ENCODE measurements around the gene TMEM209.
"Not testable (repeated sequence)": the region's sequence is repeated elsewhere in the genome, so short reads cannot be mapped to it uniquely, and the experiment has no call there.

TMEM209 gene

GRCh38 chr7:130231792-130232191 is 26.6 kb upstream of the TMEM209 start:
- no peak for DNase-seq (ENCODE audit: low read depth)
- no peaks in the 10 kb centered on the region for H3K36me3 ChIP-seq (ENCODE audit: control insufficient read depth, insufficient read depth, low read length, severe bottlenecking)
- no peaks in the 10 kb centered on the region for H3K27me3 ChIP-seq (replicated peaks; ENCODE audit: control insufficient read depth, insufficient read depth, low read length)
- H3K4me1 ChIP-seq (ENCODE audit: control insufficient read depth, insufficient read depth, low read length), result no peaks in the 10 kb centered on the region
- H3K4me3 ChIP-seq (ENCODE audit: low read length), result no peak overlapping the region
- no peaks in the 10 kb centered on the region for H3K9me3 ChIP-seq (ENCODE audit: control insufficient read depth, low read length)
- no peak overlapping the region for H3K9ac ChIP-seq (ENCODE audit: low read length)

GRCh38 chr7:130229981-130230380 is 24.8 kb upstream of the TMEM209 start:
- H3K27me3 ChIP-seq (replicated peaks; ENCODE audit: control insufficient read depth, insufficient read depth, low read length); H3K9ac ChIP-seq (ENCODE audit: low read length); H3K4me1 ChIP-seq (ENCODE audit: control insufficient read depth, insufficient read depth, low read length); H3K36me3 ChIP-seq (ENCODE audit: control insufficient read depth, insufficient read depth, low read length, severe bottlenecking); H3K9me3 ChIP-seq (ENCODE audit: control insufficient read depth, low read length); DNase-seq (ENCODE audit: low read depth); H3K4me3 ChIP-seq (ENCODE audit: low read length): not testable (repeated sequence)

GRCh38 chr7:130228840-130229502 is 23.8 kb upstream of the TMEM209 start:
- Histone ChIP-seq H3K36me3 (ENCODE audit: control insufficient read depth, insufficient read depth, low read length, severe bottlenecking) (no peaks in the 10 kb centered on the region), H3K9me3 (ENCODE audit: control insufficient read depth, low read length) (no peaks in the 10 kb centered on the region)
- no peak for DNase-seq (ENCODE audit: low read depth)

GRCh38 chr7:130227883-130228575 is 22.8 kb upstream of the TMEM209 start:
- Histone ChIP-seq H3K4me1 (ENCODE audit: control insufficient read depth, insufficient read depth, low read length) (no peaks in the 10 kb centered on the region), H3K36me3 (ENCODE audit: control insufficient read depth, insufficient read depth, low read length, severe bottlenecking) (no peaks in the 10 kb centered on the region), H3K9me3 (ENCODE audit: control insufficient read depth, low read length) (no peaks in the 10 kb centered on the region), H3K4me3 (ENCODE audit: low read length) (no peak overlapping the region), H3K27me3 (replicated peaks; ENCODE audit: control insufficient read depth, insufficient read depth, low read length) (no peaks in the 10 kb centered on the region), H3K9ac (ENCODE audit: low read length) (no peak overlapping the region)
- no peak for DNase-seq (ENCODE audit: low read depth)

More at GRCh38 chr7:130228840-130229502, 23.8 kb upstream of the TMEM209 start:
- H3K27me3 ChIP-seq (replicated peaks; ENCODE audit: control insufficient read depth, insufficient read depth, low read length), result no peaks in the 10 kb centered on the region
- H3K4me3 ChIP-seq (ENCODE audit: low read length), result no peak overlapping the region
- no peaks in the 10 kb centered on the region for H3K4me1 ChIP-seq (ENCODE audit: control insufficient read depth, insufficient read depth, low read length)
- no peak overlapping the region for H3K9ac ChIP-seq (ENCODE audit: low read length)

- H3K4me3 ChIP-seq (ENCODE audit: low read length), result no peak overlapping the region
- no peak for DNase-seq (ENCODE audit: low read depth)
- H3K4me1 ChIP-seq (ENCODE audit: control insufficient read depth, insufficient read depth, low read length), result no peaks in the 10 kb centered on the region
- no peaks in the 10 kb centered on the region for H3K36me3 ChIP-seq (ENCODE audit: control insufficient read depth, insufficient read depth, low read length, severe bottlenecking)
- no peaks in the 10 kb centered on the region for H3K9me3 ChIP-seq (ENCODE audit: control insufficient read depth, low read length)
- no peak overlapping the region for H3K9ac ChIP-seq (ENCODE audit: low read length)
- no peaks in the 10 kb centered on the region for H3K27me3 ChIP-seq (replicated peaks; ENCODE audit: control insufficient read depth, insufficient read depth, low read length)
Observed at GRCh38 chr7:130226333-130226732, 21.1 kb upstream of the TMEM209 start.

- H3K36me3 ChIP-seq (ENCODE audit: control insufficient read depth, insufficient read depth, low read length, severe bottlenecking); H3K4me1 ChIP-seq (ENCODE audit: control insufficient read depth, insufficient read depth, low read length); H3K9me3 ChIP-seq (ENCODE audit: control insufficient read depth, low read length); H3K27me3 ChIP-seq (replicated peaks; ENCODE audit: control insufficient read depth, insufficient read depth, low read length); DNase-seq (ENCODE audit: low read depth); H3K4me3 ChIP-seq (ENCODE audit: low read length); H3K9ac ChIP-seq (ENCODE audit: low read length): not testable (repeated sequence)
Observed at GRCh38 chr7:130224923-130225322, 19.7 kb upstream of the TMEM209 start.

GRCh38 chr7:130224210-130224609 is 19.0 kb upstream of the TMEM209 start:
- Histone ChIP-seq H3K4me3 (ENCODE audit: low read length) (no peak overlapping the region), H3K4me1 (ENCODE audit: control insufficient read depth, insufficient read depth, low read length) (no peaks in the 10 kb centered on the region), H3K36me3 (ENCODE audit: control insufficient read depth, insufficient read depth, low read length, severe bottlenecking) (no peaks in the 10 kb centered on the region), H3K9ac (ENCODE audit: low read length) (no peak overlapping the region), H3K27me3 (replicated peaks; ENCODE audit: control insufficient read depth, insufficient read depth, low read length) (peaks cover 4% of the 10 kb centered on the region), H3K9me3 (ENCODE audit: control insufficient read depth, low read length) (no peaks in the 10 kb centered on the region)
- DNase-seq (ENCODE audit: low read depth), result no peak

GRCh38 chr7:130223646-130224045 is 18.4 kb upstream of the TMEM209 start:
- H3K4me3 ChIP-seq (ENCODE audit: low read length), result no peak overlapping the region
- H3K27me3 ChIP-seq (replicated peaks; ENCODE audit: control insufficient read depth, insufficient read depth, low read length), result peaks cover 4% of the 10 kb centered on the region
- H3K4me1 ChIP-seq (ENCODE audit: control insufficient read depth, insufficient read depth, low read length), result no peaks in the 10 kb centered on the region
- H3K9ac ChIP-seq (ENCODE audit: low read length), result no peak overlapping the region
- no peaks in the 10 kb centered on the region for H3K36me3 ChIP-seq (ENCODE audit: control insufficient read depth, insufficient read depth, low read length, severe bottlenecking)
- DNase-seq (ENCODE audit: low read depth), result no peak
- H3K9me3 ChIP-seq (ENCODE audit: control insufficient read depth, low read length), result no peaks in the 10 kb centered on the region

- Histone ChIP-seq H3K27me3 (replicated peaks; ENCODE audit: control insufficient read depth, insufficient read depth, low read length) (peaks cover 4% of the 10 kb centered on the region), H3K9me3 (ENCODE audit: control insufficient read depth, low read length) (no peaks in the 10 kb centered on the region), H3K9ac (ENCODE audit: low read length) (no peak overlapping the region), H3K4me1 (ENCODE audit: control insufficient read depth, insufficient read depth, low read length) (no peaks in the 10 kb centered on the region), H3K4me3 (ENCODE audit: low read length) (no peak overlapping the region), H3K36me3 (ENCODE audit: control insufficient read depth, insufficient read depth, low read length, severe bottlenecking) (no peaks in the 10 kb centered on the region)
- DNase-seq (ENCODE audit: low read depth), result no peak
Observed at GRCh38 chr7:130221746-130222145, 16.5 kb upstream of the TMEM209 start.

- Histone ChIP-seq H3K4me1 (ENCODE audit: control insufficient read depth, insufficient read depth, low read length) (no peaks in the 10 kb centered on the region), H3K36me3 (ENCODE audit: control insufficient read depth, insufficient read depth, low read length, severe bottlenecking) (no peaks in the 10 kb centered on the region), H3K27me3 (replicated peaks; ENCODE audit: control insufficient read depth, insufficient read depth, low read length) (peaks cover 4% of the 10 kb centered on the region), H3K9me3 (ENCODE audit: control insufficient read depth, low read length) (no peaks in the 10 kb centered on the region), H3K9ac (ENCODE audit: low read length) (no peak overlapping the region), H3K4me3 (ENCODE audit: low read length) (no peak overlapping the region)
- DNase-seq (ENCODE audit: low read depth), result no peak
Observed at GRCh38 chr7:130219871-130220270, 14.7 kb upstream of the TMEM209 start.

- Histone ChIP-seq H3K4me3 (ENCODE audit: low read length) (no peak overlapping the region), H3K9me3 (ENCODE audit: control insufficient read depth, low read length) (no peaks in the 10 kb centered on the region), H3K9ac (ENCODE audit: low read length) (no peak overlapping the region), H3K36me3 (ENCODE audit: control insufficient read depth, insufficient read depth, low read length, severe bottlenecking) (no peaks in the 10 kb centered on the region), H3K27me3 (replicated peaks; ENCODE audit: control insufficient read depth, insufficient read depth, low read length) (peaks cover 4% of the 10 kb centered on the region), H3K4me1 (ENCODE audit: control insufficient read depth, insufficient read depth, low read length) (no peaks in the 10 kb centered on the region)
- no peak for DNase-seq (ENCODE audit: low read depth)
Observed at GRCh38 chr7:130218806-130219620, 13.8 kb upstream of the TMEM209 start.
